Liver (tissue), 9 donors: ENCODE measurements around the gene PIM1. TPM values are rescaled to one million over a fixed set of nuclear protein-coding genes. Genes with fewer than 3 reads are reported as not detected.
A peak's percentile ranks its signal among the peaks of the same experiment; 100 is the strongest.

Experiments used
- DNase-seq: peaks from one replicate; pipeline ENCODE4 v3.0.0-alpha.2; 2017; ENCODE audit warnings: low spot score
- H3K27ac ChIP-seq, 2 donors: one replicate each; pipeline ENCODE4 v1.7.0; 2013; ENCODE audit warnings: inconsistent platforms in 2 of 2, low read length in 2 of 2, control low read depth in 1 of 2, low read depth in 1 of 2, mild to moderate bottlenecking in 1 of 2
- H3K27me3 ChIP-seq, 4 donors: one replicate each; pipeline versions ENCODE4 v1.6.1 to v1.7.0; 2013; ENCODE audit warnings: low read length in 3 of 4, inconsistent platforms in 1 of 4, mild to moderate bottlenecking in 1 of 4, moderate library complexity in 1 of 4; ENCODE audit not compliant: control insufficient read depth in 4 of 4, insufficient read depth in 4 of 4
- H3K36me3 ChIP-seq, 4 donors: one replicate each; pipeline versions ENCODE4 v1.6.1 to v1.7.0; 2013; ENCODE audit warnings: low read length in 3 of 4, mild to moderate bottlenecking in 3 of 4, low read depth in 1 of 4, moderate library complexity in 1 of 4; ENCODE audit not compliant: control insufficient read depth in 4 of 4, insufficient read depth in 3 of 4
- H3K4me1 ChIP-seq, 4 donors: one replicate each; pipeline versions ENCODE4 v1.6.1 to v1.7.0; 2013; ENCODE audit warnings: low read length in 3 of 4, mild to moderate bottlenecking in 3 of 4, moderate library complexity in 1 of 4; ENCODE audit not compliant: control insufficient read depth in 4 of 4, insufficient read depth in 4 of 4
- H3K4me3 ChIP-seq, 3 donors: one replicate each; pipeline versions ENCODE4 v1.6.1 to v1.7.0; 2013; ENCODE audit warnings: low read length in 3 of 3, control low read depth in 1 of 3, low read depth in 1 of 3, mild to moderate bottlenecking in 1 of 3
- H3K9ac ChIP-seq, 2 donors: one replicate each; pipeline ENCODE4 v1.7.0; 2013; ENCODE audit warnings: low read length in 2 of 2, mild to moderate bottlenecking in 2 of 2, moderate library complexity in 2 of 2, control low read depth in 1 of 2, low read depth in 1 of 2
- H3K9me3 ChIP-seq, 4 donors: one replicate each; pipeline versions ENCODE4 v1.6.1 to v1.7.0; 2013; ENCODE audit warnings: low read length in 3 of 4; ENCODE audit not compliant: control insufficient read depth in 4 of 4
- ATF3 ChIP-seq: IDR thresholded peaks from 2 replicates; pipeline ENCODE4 v1.6.1; 2016; ENCODE audit warnings: antibody characterized with exemption
- CTCF ChIP-seq: fragments of 150-350 bp; IDR thresholded peaks from 2 replicates; pipeline ENCODE4 v1.5.1; 2017; ENCODE audit warnings: improper control_type of control experiment, low read depth, low read length; ENCODE audit not compliant: missing input control
- FOXA1 ChIP-seq: IDR thresholded peaks from 2 replicates; pipeline ENCODE4 v1.6.1; 2016; ENCODE audit warnings: antibody characterized with exemption
- FOXA2 ChIP-seq: IDR thresholded peaks from 2 replicates; pipeline ENCODE4 v1.6.1; 2016; ENCODE audit warnings: antibody characterized with exemption
- GABPA ChIP-seq, 2 donors: IDR thresholded peaks in 1 of 2; conservative IDR thresholded peaks in 1 of 2; 2 replicates each; pipeline ENCODE4 v1.6.1; 2016; ENCODE audit warnings: antibody characterized with exemption in 2 of 2, mild to moderate bottlenecking in 1 of 2, moderate library complexity in 1 of 2
- HNF4A ChIP-seq, 2 donors: conservative IDR thresholded peaks; 2 replicates each; pipeline ENCODE4 v1.6.1; 2016; ENCODE audit warnings: antibody characterized with exemption in 2 of 2, mild to moderate bottlenecking in 2 of 2
- HNF4G ChIP-seq: IDR thresholded peaks from 2 replicates; pipeline ENCODE4 v1.6.1; 2016; ENCODE audit warnings: antibody characterized with exemption
- JUND ChIP-seq, 2 donors: IDR thresholded peaks; 2 replicates each; pipeline ENCODE4 v1.6.1; 2016; ENCODE audit warnings: antibody characterized with exemption in 2 of 2
- MAX ChIP-seq: IDR thresholded peaks from 2 replicates; pipeline ENCODE4 v1.6.1; 2016; ENCODE audit warnings: antibody characterized with exemption
- RAD21 ChIP-seq, 2 donors: IDR thresholded peaks; 2 replicates each; pipeline ENCODE4 v1.6.1; 2016; ENCODE audit warnings: antibody characterized with exemption in 2 of 2, mild to moderate bottlenecking in 2 of 2
- REST ChIP-seq: IDR thresholded peaks from 2 replicates; pipeline ENCODE4 v1.6.1; 2016; ENCODE audit warnings: antibody characterized with exemption, mild to moderate bottlenecking
- TAF1 ChIP-seq: conservative IDR thresholded peaks from 2 replicates; pipeline ENCODE4 v1.6.1; 2016; ENCODE audit warnings: antibody characterized with exemption, mild to moderate bottlenecking
- ZBTB33 ChIP-seq: IDR thresholded peaks from 2 replicates; pipeline ENCODE4 v1.6.1; 2016; ENCODE audit warnings: antibody characterized with exemption
- WGBS: extraction: QIAGEN DNeasy Blood & Tissue Kit; methylation state at CpG from one replicate; pipeline ENCODE4 v1.1.7; 2013; 5-methylcytosine and 5-hydroxymethylcytosine counted together
- polyA plus RNA-seq, 2 donors: library from polyadenylated mRNA; stranded (reverse) in 1 of 2; unstranded in 1 of 2; fragments of 200-250 nt in 1 of 2; fragments of >200 nt in 1 of 2; fragmentation: Nextera tagmentation in 1 of 2; extraction: Ambion mirVana in 1 of 2; gene quantifications; one replicate each; pipeline versions ENCODE4 v1.2.1 to v1.2.3, GENCODE V29; 2013 to 2015
- total RNA-seq, 2 donors: library from RNA; depleted of rRNA; stranded (reverse); fragments of >200 nt; gene quantifications; one replicate each; pipeline ENCODE4 v1.2.3, GENCODE V29; 2014
- donor health status: healthy.
- donor health status: healthy.
- donor health status: healthy.
- donor health status: healthy.
- donor health status: healthy.

The PIM1 gene
- total and polyA plus RNA-seq, 4 donors = 5.5 to 141 (median 10.6) TPM

- DNase-seq = peak; percentile 92
- Histone ChIP-seq H3K9ac (no peak overlapping the region), H3K9me3 (no peaks in the 10 kb centered on the region), H3K27ac (no peak overlapping the region), H3K27me3 (no peaks in the 10 kb centered on the region), H3K4me1 (peaks cover 0 to 4% (median 2%) of the 10 kb centered on the region in 4 donors), H3K36me3 (no peaks in the 10 kb centered on the region), H3K4me3 (no peak overlapping the region)
- TF ChIP-seq FOXA2 (no peak), ATF3 (no peak), HNF4A (conservative IDR thresholded peaks at IDR 0.05) (no peak), RAD21 (IDR thresholded peaks at IDR 0.05) (peak; percentile 81 to 92), CTCF (peak; percentile 84), HNF4G (no peak), MAX (no peak)
- WGBS = 59% methylated on average over 7 of the region's 7 CpGs
These were observed 38.0 kb downstream of the PIM1 start for GRCh38 chr6:37207903-37208456.

- Histone ChIP-seq H3K9ac (no peak overlapping the region), H3K27me3 (no peaks in the 10 kb centered on the region), H3K36me3 (no peaks in the 10 kb centered on the region), H3K4me1 (peaks cover 0 to 4% (median 2%) of the 10 kb centered on the region in 4 donors), H3K4me3 (no peak overlapping the region), H3K27ac (no peak overlapping the region), H3K9me3 (no peaks in the 10 kb centered on the region)
- WGBS = 92% methylated on average over 7 of the region's 7 CpGs
- TF ChIP-seq FOXA1 (no peak), CTCF (no peak), RAD21 (IDR thresholded peaks at IDR 0.05) (no peak), JUND (IDR thresholded peaks at IDR 0.05) (no peak)
- no peak for DNase-seq
These were observed 38.8 kb downstream of the PIM1 start for GRCh38 chr6:37208793-37209192.

- no peaks in the 10 kb centered on the region for H3K36me3 ChIP-seq
- H3K9me3 ChIP-seq = no peaks in the 10 kb centered on the region
- TF ChIP-seq GABPA (IDR thresholded peaks at IDR 0.05 in 1 of 2, conservative IDR thresholded peaks at IDR 0.05 in 1 of 2) (no peak), TAF1 (no peak), ZBTB33 (no peak), ATF3 (no peak), FOXA1 (no peak), REST (no peak)
- no peak overlapping the region for H3K4me3 ChIP-seq
- no peak overlapping the region for H3K27ac ChIP-seq
- no peaks in the 10 kb centered on the region for H3K27me3 ChIP-seq
- DNase-seq = no peak
- no peak overlapping the region for H3K9ac ChIP-seq
- 85% methylated on average over 12 of the region's 12 CpGs for WGBS
- H3K4me1 ChIP-seq = peaks cover 0 to 4% (median 0%) of the 10 kb centered on the region in 4 donors
These were observed 39.7 kb downstream of the PIM1 start for GRCh38 chr6:37209461-37210205.
